ENCODE results near the gene SHPK. TPM values are rescaled to one million over a fixed set of nuclear protein-coding genes. Genes with fewer than 3 reads are reported as not detected.
"Not testable (repeated sequence)": the region's sequence is repeated elsewhere in the genome, so short reads cannot be mapped to it uniquely, and the experiment has no call there.

The SHPK gene
- total RNA-seq, 1 donor from 2014 or later: 0.32 TPM

GRCh38 chr17:3571043-3571900 is 64.8 kb downstream of the SHPK start:
- Histone ChIP-seq H3K36me3 (peaks cover 17 to 27% of the 10 kb centered on the region in 2 donors), H3K9me3 (no peaks in the 10 kb centered on the region), H3K27ac (no peak overlapping the region), H3K4me3 (no peak overlapping the region), H3K4me1 (no peaks in the 10 kb centered on the region), H3K27me3 (no peaks in the 10 kb centered on the region)
- DNase-seq (ENCODE audit: low spot score in 2 of 2): no peak
- no peak for TF ChIP-seq CTCF (IDR thresholded peaks at IDR 0.05)
- intact Hi-C loops (cut with DNase I): no loop called here

DNA sequence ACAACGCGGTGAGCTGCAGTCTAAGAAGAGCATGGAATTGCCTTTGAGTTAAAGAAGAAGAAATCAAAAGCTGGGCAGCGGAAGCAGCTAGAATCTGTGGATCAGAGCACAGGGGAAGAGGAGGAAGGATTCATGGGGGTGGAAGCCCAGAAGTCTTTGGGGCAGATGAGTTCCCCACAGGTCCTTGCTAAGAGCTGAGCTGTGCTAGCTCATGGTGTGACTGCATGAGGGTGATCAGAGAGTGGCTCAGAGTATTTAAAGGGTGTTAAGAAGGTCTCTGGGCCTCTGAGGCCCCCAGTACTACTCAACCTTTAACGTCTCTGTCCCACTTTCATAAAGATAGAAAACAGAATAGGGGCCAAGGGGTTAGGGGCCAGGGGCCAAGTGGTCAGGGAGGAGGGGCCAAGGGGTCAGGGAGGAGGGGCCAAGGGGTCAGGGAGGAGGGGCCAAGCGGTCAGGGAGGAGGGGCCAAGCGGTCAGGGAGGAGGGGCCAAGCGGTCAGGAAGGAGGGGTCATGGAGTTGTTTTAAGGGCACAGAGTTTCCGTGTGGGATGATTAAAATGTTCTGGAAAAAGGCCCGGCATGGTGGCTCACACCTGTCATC is 66.4 kb downstream of the SHPK start:
- Histone ChIP-seq H3K36me3 (peaks cover 17 to 38% of the 10 kb centered on the region in 2 donors), H3K9me3 (no peaks in the 10 kb centered on the region), H3K27me3 (no peaks in the 10 kb centered on the region), H3K4me3 (no peak overlapping the region), H3K4me1 (no peaks in the 10 kb centered on the region), H3K27ac (no peak overlapping the region)
- no peak for DNase-seq (ENCODE audit: low spot score in 2 of 2)
- no peak for TF ChIP-seq CTCF (IDR thresholded peaks at IDR 0.05)
- intact Hi-C loops (cut with DNase I): no loop called here

DNA sequence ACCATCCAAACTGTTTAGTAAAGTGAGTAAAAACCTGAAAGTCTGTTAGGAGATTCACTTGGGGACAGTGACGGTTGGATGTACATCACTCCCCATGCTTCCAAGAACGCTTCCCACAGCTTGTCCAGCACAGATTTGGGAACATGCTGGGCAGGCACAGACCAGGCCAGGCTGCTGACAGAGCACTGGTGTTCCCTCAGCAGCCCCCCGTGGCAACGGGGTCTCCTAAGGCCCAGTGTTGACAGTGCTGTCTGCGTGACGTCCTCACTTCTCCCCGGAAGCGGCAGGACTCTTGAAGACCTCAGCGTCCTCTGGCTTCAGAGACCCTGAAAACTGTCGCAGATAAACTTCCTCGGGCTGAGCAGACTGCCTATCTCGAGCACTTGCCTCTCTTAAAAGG is 69.5 kb downstream of the SHPK start:
- H3K36me3 ChIP-seq: peaks cover 8 to 25% of the 10 kb centered on the region in 2 donors

DNA sequence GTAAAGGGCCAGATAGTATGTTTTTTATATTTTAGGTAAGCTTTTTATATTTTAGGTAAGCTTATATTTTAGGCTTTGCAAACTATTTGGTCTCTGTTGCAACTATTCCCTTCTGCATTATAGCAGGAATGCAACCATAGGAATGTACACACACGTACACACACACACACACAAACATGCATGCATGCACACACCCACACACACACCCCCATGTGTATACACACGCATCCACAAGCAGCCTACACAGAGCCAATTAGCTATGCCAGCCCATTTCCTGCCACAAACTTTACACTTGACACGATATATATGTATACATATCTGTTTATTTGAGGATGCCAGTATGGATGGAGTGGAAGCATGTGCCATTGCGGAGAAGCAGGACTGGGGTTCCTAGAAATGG is 70.9 kb downstream of the SHPK start:
- TF ChIP-seq CTCF (IDR thresholded peaks at IDR 0.05): no peak
- no peaks in the 10 kb centered on the region for H3K9me3 ChIP-seq

More for the DNA sequence above, 69.5 kb downstream of the SHPK start:
- no peak overlapping the region for H3K4me3 ChIP-seq
- H3K9me3 ChIP-seq: no peaks in the 10 kb centered on the region
- no peak for TF ChIP-seq CTCF (IDR thresholded peaks at IDR 0.05)
- no peak overlapping the region for H3K27ac ChIP-seq
- H3K4me1 ChIP-seq: no peaks in the 10 kb centered on the region
- intact Hi-C loops (cut with DNase I): no loop called here
- no peaks in the 10 kb centered on the region for H3K27me3 ChIP-seq
- DNase-seq (ENCODE audit: low spot score in 2 of 2): no peak

DNA sequence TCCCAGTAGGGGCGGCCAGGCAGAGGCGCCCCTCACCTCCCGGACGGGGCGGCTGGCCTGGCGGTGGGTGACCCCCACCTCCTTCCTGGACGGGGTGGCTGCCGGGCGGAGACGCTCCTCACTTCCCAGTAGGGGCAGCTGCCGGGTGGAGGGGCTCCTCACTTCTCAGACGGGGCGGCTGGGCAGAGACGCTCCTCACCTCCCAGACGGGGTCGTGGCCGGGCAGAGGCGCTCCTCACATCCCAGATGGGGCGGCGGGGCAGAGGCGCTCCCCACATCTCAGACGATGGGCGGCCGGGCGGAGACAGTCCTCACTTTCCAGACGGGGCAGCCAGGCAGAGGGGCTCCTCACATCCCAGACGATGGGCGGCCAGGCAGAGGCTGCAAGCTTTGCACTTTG is 71.8 kb downstream of the SHPK start:
- H3K27ac ChIP-seq; H3K4me1 ChIP-seq; DNase-seq (ENCODE audit: low spot score in 2 of 2); H3K27me3 ChIP-seq; H3K4me3 ChIP-seq; intact Hi-C loops (cut with DNase I); H3K9me3 ChIP-seq: not testable (repeated sequence)
- peaks cover 2 to 16% of the 10 kb centered on the region in 2 donors for H3K36me3 ChIP-seq

More for the DNA sequence above, 70.9 kb downstream of the SHPK start:
- H3K27ac ChIP-seq: no peak overlapping the region
- peaks cover 2 to 16% of the 10 kb centered on the region in 2 donors for H3K36me3 ChIP-seq
- no peaks in the 10 kb centered on the region for H3K27me3 ChIP-seq
- no peak for DNase-seq (ENCODE audit: low spot score in 2 of 2)
- H3K4me3 ChIP-seq: no peak overlapping the region
- intact Hi-C loops (cut with DNase I): no loop called here
- H3K4me1 ChIP-seq: no peaks in the 10 kb centered on the region

DNA sequence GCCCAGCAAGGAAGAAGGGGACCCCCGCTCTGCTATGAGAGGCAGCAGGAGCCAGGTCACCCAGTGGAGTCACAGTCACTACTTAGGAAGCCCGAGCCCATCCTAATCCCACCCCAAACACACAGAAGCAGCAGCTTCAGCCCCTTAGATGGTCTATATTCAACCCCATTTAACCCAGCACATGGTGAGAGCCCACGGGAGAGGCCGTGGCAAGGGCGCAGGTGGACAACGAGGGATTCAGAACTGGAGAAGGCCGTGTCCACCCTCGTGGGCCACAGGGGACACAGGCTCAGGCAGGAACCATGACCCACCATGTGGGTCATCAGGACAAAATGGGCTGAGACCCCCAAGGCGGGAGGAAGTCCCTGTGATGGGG is 76.8 kb downstream of the SHPK start:
- no peak overlapping the region for H3K4me3 ChIP-seq
- H3K27ac ChIP-seq: no peak overlapping the region
- H3K9me3 ChIP-seq: no peaks in the 10 kb centered on the region
- no peaks in the 10 kb centered on the region for H3K27me3 ChIP-seq
- DNase-seq (ENCODE audit: low spot score in 2 of 2): no peak
- no peaks in the 10 kb centered on the region for H3K4me1 ChIP-seq
- TF ChIP-seq CTCF (IDR thresholded peaks at IDR 0.05): no peak
- H3K36me3 ChIP-seq: no peaks in the 10 kb centered on the region
- intact Hi-C loops (cut with DNase I): no loop called here

Measured in ascending aorta (tissue), 2 donors.